Measurements from ENCODE around the gene FXYD1. TPM values are rescaled to one million over a fixed set of nuclear protein-coding genes. Genes with fewer than 3 reads are reported as not detected.

The FXYD1 gene
- total RNA-seq, 4 donors from 2014 or later, result 18.1 to 214 (median 105) TPM

DNA sequence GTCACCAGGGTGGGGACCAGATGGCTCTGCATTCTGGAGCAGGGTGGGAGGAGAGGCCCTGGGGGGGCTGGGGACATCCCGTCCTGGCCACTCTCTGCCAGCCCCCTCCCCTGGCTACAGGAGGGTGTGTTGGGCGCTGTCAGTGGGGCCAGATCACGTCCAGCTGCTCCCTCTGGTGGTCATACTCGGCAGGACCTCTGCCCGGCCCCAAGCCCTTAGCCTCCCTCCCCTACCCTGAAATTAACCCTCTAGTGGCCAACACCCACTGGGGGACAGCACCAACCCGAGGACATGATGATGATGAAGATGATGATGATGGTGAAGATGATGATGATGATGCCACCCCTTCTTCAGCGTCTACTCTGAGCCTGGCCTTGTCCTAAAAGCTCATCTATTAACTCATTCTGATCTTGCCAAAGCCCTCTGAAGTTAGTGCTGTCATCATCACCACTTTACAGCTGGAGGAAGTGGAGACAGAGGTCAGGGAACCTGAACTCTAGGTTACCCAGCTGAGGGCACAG is 3.2 kb upstream of the FXYD1 start:
- intact Hi-C loops (cut with DNase I; ENCODE audit: low total_unique reads), result no loop called here
- H3K27me3 ChIP-seq, result no peaks in the 10 kb centered on the region
- H3K9me3 ChIP-seq, result no peaks in the 10 kb centered on the region
- no peaks in the 10 kb centered on the region for H3K36me3 ChIP-seq
- TF ChIP-seq CTCF (IDR thresholded peaks at IDR 0.05) (peak; percentile 89 to 93 (median 92)), POLR2A (IDR thresholded peaks at IDR 0.05) (peak in 1 of 2 donors; percentile 28)
- peak overlapping the region; percentile 28 to 44 for H3K4me3 ChIP-seq
- DNase-seq, result peak; percentile 86 to 87
- no peaks in the 10 kb centered on the region for H3K4me1 ChIP-seq
- peak overlapping the region; percentile 80 to 89 for H3K27ac ChIP-seq

GRCh38 chr19:35136231-35136630 is 2.4 kb upstream of the FXYD1 start:
- Histone ChIP-seq H3K9me3 (no peaks in the 10 kb centered on the region), H3K4me1 (no peaks in the 10 kb centered on the region), H3K36me3 (no peaks in the 10 kb centered on the region), H3K4me3 (no peak overlapping the region), H3K27me3 (no peaks in the 10 kb centered on the region), H3K27ac (peak overlapping the region in 1 of 2 donors; percentile 89)
- intact Hi-C loops (cut with DNase I; ENCODE audit: low total_unique reads), result no loop called here
- TF ChIP-seq CTCF (IDR thresholded peaks at IDR 0.05) (no peak), POLR2A (IDR thresholded peaks at IDR 0.05) (no peak)
- DNase-seq, result no peak

DNA sequence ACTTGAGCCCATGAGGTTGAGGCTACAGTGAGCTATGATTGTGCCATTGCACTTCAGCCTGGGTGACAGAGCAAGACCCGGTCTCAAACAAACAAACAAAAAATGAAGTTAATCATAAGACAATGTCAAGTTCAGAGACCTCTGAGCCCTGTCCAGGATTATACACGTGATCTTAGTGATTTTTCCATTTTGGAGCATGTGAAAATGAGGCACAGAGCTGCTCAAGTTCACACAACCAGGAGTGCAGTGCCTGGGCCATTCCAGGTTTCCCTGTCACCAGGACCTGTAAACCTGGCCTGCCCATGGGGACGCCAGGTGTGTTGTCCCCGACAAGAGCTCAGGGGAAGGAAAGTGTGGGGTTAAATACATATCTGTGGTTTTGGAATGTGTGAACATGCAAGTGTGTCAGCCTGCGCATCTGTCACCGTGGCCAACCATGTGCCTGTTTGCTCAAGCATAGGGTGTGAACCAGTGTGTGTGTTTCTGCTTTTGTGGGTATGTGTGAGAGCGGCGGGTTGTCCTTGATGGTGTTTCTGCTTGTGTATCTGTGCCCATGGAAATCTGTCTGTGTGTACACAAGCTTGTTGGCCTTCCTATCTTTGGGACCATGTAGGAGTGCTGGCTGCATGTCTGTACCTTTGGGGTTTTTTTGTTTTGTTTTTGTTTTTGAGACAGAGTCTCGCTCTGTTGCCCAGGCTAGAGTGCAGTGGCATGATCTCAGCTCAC is 1.5 kb upstream of the FXYD1 start:
- no peaks in the 10 kb centered on the region for H3K4me1 ChIP-seq
- no peaks in the 10 kb centered on the region for H3K36me3 ChIP-seq
- no peaks in the 10 kb centered on the region for H3K9me3 ChIP-seq
- DNase-seq, result no peak
- H3K4me3 ChIP-seq, result no peak overlapping the region
- TF ChIP-seq CTCF (IDR thresholded peaks at IDR 0.05), result no peak
- peak overlapping the region; percentile 95 to 97 for H3K27ac ChIP-seq
- H3K27me3 ChIP-seq, result no peaks in the 10 kb centered on the region
- intact Hi-C loops (cut with DNase I; ENCODE audit: low total_unique reads), result no loop called here

DNA sequence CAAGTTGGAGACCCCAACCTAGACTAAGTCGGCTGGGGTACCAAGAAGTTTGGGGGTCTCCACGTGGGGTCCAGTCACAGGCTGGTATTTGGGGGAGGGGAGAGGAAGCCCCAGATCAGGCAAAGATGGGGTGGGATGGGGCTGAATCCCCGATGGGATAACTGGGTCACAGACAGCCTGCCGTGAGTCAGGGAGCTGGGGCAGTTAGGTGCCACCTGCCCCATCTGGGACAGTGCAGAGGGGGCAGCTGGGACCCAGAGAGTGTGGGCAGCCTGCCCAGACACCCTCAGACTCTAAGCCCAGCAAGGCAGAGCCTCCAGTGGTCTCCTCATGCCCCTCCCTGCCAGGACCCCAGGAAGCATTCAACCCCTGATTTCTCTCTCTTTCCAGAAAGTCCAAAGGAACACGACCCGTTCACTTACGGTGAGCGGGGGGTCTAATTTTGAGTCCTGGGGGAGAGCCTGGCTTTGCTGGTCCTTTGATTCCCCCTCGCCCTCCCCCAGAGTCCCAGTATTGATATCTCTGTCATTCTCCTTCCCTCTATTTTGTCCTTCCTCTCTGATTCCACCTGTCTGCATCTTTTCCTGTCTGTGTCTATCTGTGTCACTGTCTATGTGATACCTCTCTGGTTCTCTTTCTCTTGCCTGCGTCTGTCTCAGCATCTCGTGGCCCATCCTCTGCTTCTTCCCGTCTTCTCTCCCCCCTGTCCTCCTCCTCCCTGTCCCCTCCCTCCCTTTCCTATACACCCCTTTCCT is 1.8 kb downstream of the FXYD1 start:
- peaks cover 0 to 6% of the 10 kb centered on the region in 2 donors for H3K4me1 ChIP-seq
- intact Hi-C loops (cut with DNase I; ENCODE audit: low total_unique reads), result no loop called here
- H3K4me3 ChIP-seq, result peak overlapping the region; percentile 30 to 43
- H3K27ac ChIP-seq, result peak overlapping the region; percentile 95 to 97
- no peaks in the 10 kb centered on the region for H3K27me3 ChIP-seq
- H3K9me3 ChIP-seq, result no peaks in the 10 kb centered on the region
- TF ChIP-seq CTCF (IDR thresholded peaks at IDR 0.05) (no peak), POLR2A (IDR thresholded peaks at IDR 0.05) (no peak)
- DNase-seq, result no peak
- H3K36me3 ChIP-seq, result no peaks in the 10 kb centered on the region

Data from uterus (tissue), 4 donors.